Peyer's patch (tissue), 4 donors: ENCODE data around the gene BCAP29.

Experiments
- POLR2A ChIP-seq, 2 donors: fragments of 450-650 bp; IDR thresholded peaks; one replicate each; pipeline ENCODE4 v1.5.1; 2017; ENCODE audit warnings: antibody characterized with exemption in 2 of 2, mild to moderate bottlenecking in 2 of 2, moderate library complexity in 2 of 2
- TF ChIP-seq, protein P1 (sequence below), 6 experiments: fragments of 450-650 bp in 4 of 6; fragments of 200-600 bp in 2 of 6; sonication (generic) in 1 of 6; IDR thresholded peaks; one replicate each; pipeline ENCODE4 v1.5.1; 2017 to 2019; ENCODE audit warnings: antibody characterized with exemption in 6 of 6, mild to moderate bottlenecking in 3 of 6, moderate library complexity in 1 of 6

DNA sequence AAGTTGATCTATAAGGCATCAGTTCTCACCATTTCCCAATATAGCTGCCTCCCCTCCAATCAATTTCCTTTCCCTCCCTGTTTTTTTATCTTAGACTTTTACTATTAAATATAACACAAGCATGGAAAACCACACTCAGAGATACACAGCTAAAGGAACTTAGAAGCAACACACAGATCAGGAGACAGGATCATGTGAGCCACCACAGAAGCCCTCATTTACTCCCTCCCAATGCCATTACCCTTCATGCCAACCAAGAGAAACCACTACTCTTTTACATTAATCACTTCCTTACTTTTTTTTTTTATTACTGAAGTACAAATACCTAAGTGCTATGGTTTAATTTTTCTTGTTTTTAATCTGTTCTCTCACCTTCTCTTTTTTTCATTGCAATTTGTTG lies 49.3 kb upstream of the BCAP29 start:
- TF ChIP-seq, protein P1, sequence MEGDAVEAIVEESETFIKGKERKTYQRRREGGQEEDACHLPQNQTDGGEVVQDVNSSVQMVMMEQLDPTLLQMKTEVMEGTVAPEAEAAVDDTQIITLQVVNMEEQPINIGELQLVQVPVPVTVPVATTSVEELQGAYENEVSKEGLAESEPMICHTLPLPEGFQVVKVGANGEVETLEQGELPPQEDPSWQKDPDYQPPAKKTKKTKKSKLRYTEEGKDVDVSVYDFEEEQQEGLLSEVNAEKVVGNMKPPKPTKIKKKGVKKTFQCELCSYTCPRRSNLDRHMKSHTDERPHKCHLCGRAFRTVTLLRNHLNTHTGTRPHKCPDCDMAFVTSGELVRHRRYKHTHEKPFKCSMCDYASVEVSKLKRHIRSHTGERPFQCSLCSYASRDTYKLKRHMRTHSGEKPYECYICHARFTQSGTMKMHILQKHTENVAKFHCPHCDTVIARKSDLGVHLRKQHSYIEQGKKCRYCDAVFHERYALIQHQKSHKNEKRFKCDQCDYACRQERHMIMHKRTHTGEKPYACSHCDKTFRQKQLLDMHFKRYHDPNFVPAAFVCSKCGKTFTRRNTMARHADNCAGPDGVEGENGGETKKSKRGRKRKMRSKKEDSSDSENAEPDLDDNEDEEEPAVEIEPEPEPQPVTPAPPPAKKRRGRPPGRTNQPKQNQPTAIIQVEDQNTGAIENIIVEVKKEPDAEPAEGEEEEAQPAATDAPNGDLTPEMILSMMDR (IDR thresholded peaks at IDR 0.05), result no peak
- no peak for TF ChIP-seq POLR2A (IDR thresholded peaks at IDR 0.05)
